Measurements from ENCODE around the gene CORO1C.

CORO1C gene

GRCh38 chr12:108700833-108701541, 30.3 kb downstream of the CORO1C start:
- in situ Hi-C loops (cut with HindIII; ENCODE audit: low sequenced_read_pairs) = no loop called here

GRCh38 chr12:108699955-108700563, 31.3 kb downstream of the CORO1C start:
- in situ Hi-C loops (cut with HindIII; ENCODE audit: low sequenced_read_pairs) = no loop called here

- in situ Hi-C loops (cut with HindIII; ENCODE audit: low sequenced_read_pairs) = no loop called here
Measured at GRCh38 chr12:108697905-108698304, 33.4 kb downstream of the CORO1C start.

- in situ Hi-C loops (cut with HindIII; ENCODE audit: low sequenced_read_pairs) = no loop called here
Measured at GRCh38 chr12:108696996-108697290, 34.4 kb downstream of the CORO1C start.

- in situ Hi-C loops (cut with HindIII; ENCODE audit: low sequenced_read_pairs) = no loop called here
Measured at GRCh38 chr12:108696111-108696995, 35.0 kb downstream of the CORO1C start.

GRCh38 chr12:108694812-108695278, 36.5 kb downstream of the CORO1C start:
- in situ Hi-C loops (cut with HindIII; ENCODE audit: low sequenced_read_pairs) = no loop called here

- in situ Hi-C loops (cut with HindIII; ENCODE audit: low sequenced_read_pairs) = no loop called here
Measured at GRCh38 chr12:108693751-108694150, 37.6 kb downstream of the CORO1C start.

- in situ Hi-C loops (cut with HindIII; ENCODE audit: low sequenced_read_pairs) = no loop called here
Measured at GRCh38 chr12:108693186-108693730, 38.1 kb downstream of the CORO1C start.

- in situ Hi-C loops (cut with HindIII; ENCODE audit: low sequenced_read_pairs) = no loop called here
Measured at GRCh38 chr12:108691998-108692808, 39.1 kb downstream of the CORO1C start.

GRCh38 chr12:108691175-108691997, 39.9 kb downstream of the CORO1C start:
- in situ Hi-C loops (cut with HindIII; ENCODE audit: low sequenced_read_pairs) = no loop called here

GRCh38 chr12:108690542-108691174, 40.7 kb downstream of the CORO1C start:
- in situ Hi-C loops (cut with HindIII; ENCODE audit: low sequenced_read_pairs) = no loop called here

GRCh38 chr12:108690191-108690518, 41.2 kb downstream of the CORO1C start:
- in situ Hi-C loops (cut with HindIII; ENCODE audit: low sequenced_read_pairs) = no loop called here

GRCh38 chr12:108689314-108690190, 41.8 kb downstream of the CORO1C start:
- in situ Hi-C loops (cut with HindIII; ENCODE audit: low sequenced_read_pairs) = no loop called here

- in situ Hi-C loops (cut with HindIII; ENCODE audit: low sequenced_read_pairs) = no loop called here
Measured at GRCh38 chr12:108686780-108687179, 44.5 kb downstream of the CORO1C start.

- in situ Hi-C loops (cut with HindIII; ENCODE audit: low sequenced_read_pairs) = no loop called here
Measured at GRCh38 chr12:108685469-108686260, 45.7 kb downstream of the CORO1C start.

GRCh38 chr12:108683906-108684556, 47.3 kb downstream of the CORO1C start:
- in situ Hi-C loops (cut with HindIII; ENCODE audit: low sequenced_read_pairs) = no loop called here

GRCh38 chr12:108681317-108681716, 50.0 kb downstream of the CORO1C start:
- in situ Hi-C loops (cut with HindIII; ENCODE audit: low sequenced_read_pairs) = no loop called here

Data from DLD1 (cell line).